GM23248 (cell line): ENCODE data around the gene ARID3B.

ENCODE experiments used
- EZH2 ChIP-seq: fragments of 200-600 bp; sonication (generic); IDR thresholded peaks from 2 replicates; pipeline ENCODE4 v1.6.1; 2018; ENCODE audit warnings: antibody characterized with exemption, mild to moderate bottlenecking; ENCODE audit not compliant: insufficient read depth, poor library complexity, severe bottlenecking
- EZH2phosphoT487 ChIP-seq: fragments of 200-600 bp; sonication (generic); IDR thresholded peaks from 2 replicates; pipeline ENCODE4 v1.6.1; 2018; ENCODE audit warnings: antibody characterized with exemption, moderate library complexity, mild to moderate bottlenecking, low read depth; ENCODE audit not compliant: insufficient read depth

DNA sequence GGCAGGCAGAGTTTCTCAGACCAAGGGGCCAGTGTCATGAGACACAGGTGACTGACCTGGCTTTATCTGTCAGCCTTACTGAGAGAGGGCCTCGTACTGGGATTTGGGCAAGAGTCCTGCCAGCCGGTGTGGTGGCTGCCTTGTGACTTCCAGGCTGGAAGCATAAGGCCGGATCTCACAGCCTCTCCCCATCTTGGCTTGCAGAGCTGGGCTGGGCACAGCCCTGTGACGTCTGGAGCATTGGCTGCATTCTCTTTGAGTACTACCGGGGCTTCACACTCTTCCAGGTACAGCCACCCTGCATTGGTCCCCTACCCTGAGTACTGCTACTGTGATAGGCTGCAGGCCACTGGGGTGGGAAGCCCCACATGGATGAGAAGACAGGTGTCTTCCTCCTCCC is 86.7 kb downstream of the ARID3B start:
- TF ChIP-seq EZH2 (no peak), EZH2phosphoT487 (no peak)
